H1 (cell line): Measurements from ENCODE around the gene DNASE1L1. TPM values are rescaled to one million over a fixed set of nuclear protein-coding genes. Genes with fewer than 3 reads are reported as not detected.

ENCODE experiments used
- E2F6 ChIP-seq: IDR thresholded peaks from 2 replicates; pipeline ENCODE4 v1.6.1; 2012; ENCODE audit warnings: inconsistent platforms
- EP300 ChIP-seq, 2 experiments: IDR thresholded peaks; 1 replicate in 1 of 2; 2 replicates in 1 of 2; pipeline ENCODE4 v1.6.1; 2011 to 2012; ENCODE audit warnings: low read depth in 2 of 2, low read length in 2 of 2, mild to moderate bottlenecking in 2 of 2, borderline replicate concordance in 1 of 2, inconsistent platforms in 1 of 2, moderate library complexity in 1 of 2
- HDAC2 ChIP-seq, 2 experiments: fragments of 300-600 bp in 1 of 2; sonication (generic) in 1 of 2; IDR thresholded peaks; 2 replicates each; pipeline ENCODE4 v1.6.1; 2011 to 2012; ENCODE audit warnings: low read depth in 2 of 2, low read length in 2 of 2, mild to moderate bottlenecking in 2 of 2, moderate library complexity in 2 of 2, borderline replicate concordance in 1 of 2, inconsistent platforms in 1 of 2
- POLR2AphosphoS5 ChIP-seq: IDR thresholded peaks from 2 replicates; pipeline ENCODE4 v1.6.1; 2011; ENCODE audit warnings: low read depth, low read length
- SIRT6 ChIP-seq: IDR thresholded peaks from one replicate; pipeline ENCODE4 v1.7.1; 2012; ENCODE audit warnings: low read length, inconsistent platforms
- SP1 ChIP-seq: IDR thresholded peaks from 2 replicates; pipeline ENCODE4 v1.6.1; 2011; ENCODE audit warnings: low read depth, low read length
- polyA plus RNA-seq, 7 experiments: library from polyadenylated mRNA; depleted of rRNA in 3 of 7; stranded (reverse) in 5 of 7; unstranded in 2 of 7; fragments of >200 nt in 5 of 7; fragments of 200-250 nt in 2 of 7; gene quantifications; 1 replicate in 5 of 7; 2 replicates in 1 of 7; 4 replicates in 1 of 7; pipeline versions ENCODE4 v1.2.1 to v1.2.3, GENCODE V29; 2011 to 2013; ENCODE audit warnings: missing spikeins in 2 of 7, mixed read lengths in 2 of 7
- total RNA-seq: library from RNA; stranded (reverse); fragmentation: NEBNext Ultra II Directional; extraction: Animal tissue kit (Norgen Biotek cat#: 25700); gene quantifications from 2 replicates; pipeline ENCODE4 v1.2.1, GENCODE V29; 2021

DNASE1L1 gene
- total and polyA plus RNA-seq, 2 of the 8 experiments (the other 6 are each of a cell fraction or from before 2014, with no cell fraction given), result 8.7 to 30.0 TPM

GRCh38 chrX:154369449-154370299, 39.4 kb downstream of the DNASE1L1 start (continued):
- TF ChIP-seq POLR2AphosphoS5 (peak; percentile 89), SP1 (peak; percentile 27; the same call in 1 of the 2 replicates), SIRT6 (peak; percentile 38), E2F6 (no peak), HDAC2 (IDR thresholded peaks at IDR 0.05; ENCODE audit: borderline replicate concordance in 1 of 2, low read depth in 2 of 2, low read length in 2 of 2) (no peak), EP300 (IDR thresholded peaks at IDR 0.05; ENCODE audit: borderline replicate concordance in 1 of 2, low read depth in 2 of 2, low read length in 2 of 2) (peak in 1 of 2 experiments; percentile 61; a peak in 1 of 3 replicates)
